Measurements from ENCODE around the gene ELAVL2.

ELAVL2 gene

GRCh38 chr9:23771746-23772384 lies 54.2 kb downstream of the ELAVL2 start:
- no peaks in the 10 kb centered on the region for H3K36me3 ChIP-seq (replicated peaks in 1 of 2; ENCODE audit: control insufficient read depth in 2 of 2, insufficient read depth in 2 of 2, low read length in 2 of 2)
- H3K14ac ChIP-seq (ENCODE audit: low read length) = no peak overlapping the region
- no peak overlapping the region for H3K4me3 ChIP-seq (ENCODE audit: low read length in 2 of 2)
- H2BK5ac ChIP-seq (ENCODE audit: low read length) = no peak overlapping the region
- H3K27ac ChIP-seq (replicated peaks; ENCODE audit: low read length) = no peak overlapping the region
- no peaks in the 10 kb centered on the region for H3K79me1 ChIP-seq (ENCODE audit: low read depth, low read length)
- H3K27me3 ChIP-seq (ENCODE audit: control insufficient read depth in 3 of 3, insufficient read depth in 3 of 3, low read depth in 1 of 3, low read length in 3 of 3) = no peaks in the 10 kb centered on the region
- H2BK15ac ChIP-seq (ENCODE audit: low read length) = no peak overlapping the region
- no peak overlapping the region for H3K23ac ChIP-seq (ENCODE audit: low read depth, low read length, poor library complexity)
- H3K18ac ChIP-seq (ENCODE audit: low read length) = no peak overlapping the region
- no peak overlapping the region for H2AK5ac ChIP-seq (ENCODE audit: low read depth, low read length)
- H3K9ac ChIP-seq (ENCODE audit: low read depth, low read length, poor library complexity) = no peak overlapping the region
- no peak overlapping the region for H3K4ac ChIP-seq (ENCODE audit: low read length)
- H2BK12ac ChIP-seq (ENCODE audit: low read length) = no peak overlapping the region
- peaks cover 0 to 4% of the 10 kb centered on the region in 2 donors for H3K4me1 ChIP-seq (ENCODE audit: control insufficient read depth in 2 of 2, insufficient read depth in 1 of 2, low read depth in 1 of 2, low read length in 2 of 2)
- no peak overlapping the region for H4K8ac ChIP-seq (ENCODE audit: low read depth, low read length)
- H4K91ac ChIP-seq (ENCODE audit: low read depth, low read length, poor library complexity) = no peak overlapping the region
- peaks cover 0 to 7% of the 10 kb centered on the region in 2 donors for H3K9me3 ChIP-seq (replicated peaks in 1 of 2; ENCODE audit: control insufficient read depth in 2 of 2, insufficient read depth in 1 of 2, low read depth in 1 of 2, low read length in 2 of 2)
- H2AFZ ChIP-seq (ENCODE audit: low read length) = no peak overlapping the region
- H3K4me2 ChIP-seq (ENCODE audit: insufficient read depth, low read length, poor library complexity, severe bottlenecking) = no peak overlapping the region
- DNase-seq (ENCODE audit: low spot score) = no peak
- H2BK120ac ChIP-seq (ENCODE audit: low read depth, low read length) = no peak overlapping the region

GRCh38 chr9:23769307-23769935 lies 56.6 kb downstream of the ELAVL2 start:
- Histone ChIP-seq H3K4ac (ENCODE audit: low read length) (no peak overlapping the region), H3K27me3 (ENCODE audit: control insufficient read depth in 3 of 3, insufficient read depth in 3 of 3, low read depth in 1 of 3, low read length in 3 of 3) (no peaks in the 10 kb centered on the region), H3K9ac (ENCODE audit: low read depth, low read length, poor library complexity) (no peak overlapping the region), H2AK5ac (ENCODE audit: low read depth, low read length) (no peak overlapping the region), H2BK120ac (ENCODE audit: low read depth, low read length) (no peak overlapping the region), H4K91ac (ENCODE audit: low read depth, low read length, poor library complexity) (no peak overlapping the region), H3K23ac (ENCODE audit: low read depth, low read length, poor library complexity) (no peak overlapping the region), H3K27ac (replicated peaks; ENCODE audit: low read length) (no peak overlapping the region), H3K4me2 (ENCODE audit: insufficient read depth, low read length, poor library complexity, severe bottlenecking) (no peak overlapping the region), H3K4me3 (ENCODE audit: low read length in 2 of 2) (no peak overlapping the region), H3K79me1 (ENCODE audit: low read depth, low read length) (no peaks in the 10 kb centered on the region), H2BK5ac (ENCODE audit: low read length) (no peak overlapping the region), H2AFZ (ENCODE audit: low read length) (no peak overlapping the region), H3K18ac (ENCODE audit: low read length) (no peak overlapping the region), H3K36me3 (replicated peaks in 1 of 2; ENCODE audit: control insufficient read depth in 2 of 2, insufficient read depth in 2 of 2, low read length in 2 of 2) (no peaks in the 10 kb centered on the region), H3K4me1 (ENCODE audit: control insufficient read depth in 2 of 2, insufficient read depth in 1 of 2, low read depth in 1 of 2, low read length in 2 of 2) (peaks cover 0 to 2% of the 10 kb centered on the region in 2 donors), H2BK15ac (ENCODE audit: low read length) (no peak overlapping the region), H2BK12ac (ENCODE audit: low read length) (no peak overlapping the region), H3K14ac (ENCODE audit: low read length) (no peak overlapping the region), H3K9me3 (replicated peaks in 1 of 2; ENCODE audit: control insufficient read depth in 2 of 2, insufficient read depth in 1 of 2, low read depth in 1 of 2, low read length in 2 of 2) (peaks cover 0 to 4% of the 10 kb centered on the region in 2 donors), H4K8ac (ENCODE audit: low read depth, low read length) (no peak overlapping the region)
- DNase-seq (ENCODE audit: low spot score) = no peak
- WGBS, 2 donors (ENCODE audit: extremely low coverage in 2 of 2, insufficient read length in 2 of 2, insufficient replicate concordance in 1 of 2) = no CpG with 5 or more reads among the region's 7 CpGs

GRCh38 chr9:23768861-23769260 lies 57.2 kb downstream of the ELAVL2 start:
- Histone ChIP-seq H2BK5ac (ENCODE audit: low read length) (no peak overlapping the region), H3K9me3 (replicated peaks in 1 of 2; ENCODE audit: control insufficient read depth in 2 of 2, insufficient read depth in 1 of 2, low read depth in 1 of 2, low read length in 2 of 2) (peaks cover 0 to 4% of the 10 kb centered on the region in 2 donors), H3K27ac (replicated peaks; ENCODE audit: low read length) (no peak overlapping the region), H2BK120ac (ENCODE audit: low read depth, low read length) (no peak overlapping the region), H2AK5ac (ENCODE audit: low read depth, low read length) (no peak overlapping the region), H3K79me1 (ENCODE audit: low read depth, low read length) (no peaks in the 10 kb centered on the region), H3K4me1 (ENCODE audit: control insufficient read depth in 2 of 2, insufficient read depth in 1 of 2, low read depth in 1 of 2, low read length in 2 of 2) (peaks cover 0 to 4% of the 10 kb centered on the region in 2 donors), H2BK15ac (ENCODE audit: low read length) (no peak overlapping the region), H2BK12ac (ENCODE audit: low read length) (no peak overlapping the region), H3K4me3 (ENCODE audit: low read length in 2 of 2) (no peak overlapping the region), H4K8ac (ENCODE audit: low read depth, low read length) (no peak overlapping the region), H3K27me3 (ENCODE audit: control insufficient read depth in 3 of 3, insufficient read depth in 3 of 3, low read depth in 1 of 3, low read length in 3 of 3) (no peaks in the 10 kb centered on the region), H3K4ac (ENCODE audit: low read length) (no peak overlapping the region), H3K4me2 (ENCODE audit: insufficient read depth, low read length, poor library complexity, severe bottlenecking) (no peak overlapping the region), H3K9ac (ENCODE audit: low read depth, low read length, poor library complexity) (no peak overlapping the region), H3K18ac (ENCODE audit: low read length) (no peak overlapping the region), H3K14ac (ENCODE audit: low read length) (no peak overlapping the region), H4K91ac (ENCODE audit: low read depth, low read length, poor library complexity) (no peak overlapping the region), H3K23ac (ENCODE audit: low read depth, low read length, poor library complexity) (no peak overlapping the region), H3K36me3 (replicated peaks in 1 of 2; ENCODE audit: control insufficient read depth in 2 of 2, insufficient read depth in 2 of 2, low read length in 2 of 2) (no peaks in the 10 kb centered on the region), H2AFZ (ENCODE audit: low read length) (no peak overlapping the region)
- DNase-seq (ENCODE audit: low spot score) = no peak
- whole genome bisulfite sequencing, 2 donors (ENCODE audit: extremely low coverage in 2 of 2, insufficient read length in 2 of 2, insufficient replicate concordance in 1 of 2) = no CpG with 5 or more reads among the region's 2 CpGs

- no peak overlapping the region for H3K4ac ChIP-seq (ENCODE audit: low read length)
- H2BK120ac ChIP-seq (ENCODE audit: low read depth, low read length) = no peak overlapping the region
- H4K8ac ChIP-seq (ENCODE audit: low read depth, low read length) = no peak overlapping the region
- H2AK5ac ChIP-seq (ENCODE audit: low read depth, low read length) = no peak overlapping the region
- H3K9me3 ChIP-seq (replicated peaks in 1 of 2; ENCODE audit: control insufficient read depth in 2 of 2, insufficient read depth in 1 of 2, low read depth in 1 of 2, low read length in 2 of 2) = peaks cover 0 to 4% of the 10 kb centered on the region in 2 donors
- no peaks in the 10 kb centered on the region for H3K79me1 ChIP-seq (ENCODE audit: low read depth, low read length)
- H3K18ac ChIP-seq (ENCODE audit: low read length) = no peak overlapping the region
- no peak overlapping the region for H3K23ac ChIP-seq (ENCODE audit: low read depth, low read length, poor library complexity)
- no CpG with 5 or more reads among the region's 2 CpGs for WGBS, 2 donors (ENCODE audit: extremely low coverage in 2 of 2, insufficient read length in 2 of 2, insufficient replicate concordance in 1 of 2)
- no peak overlapping the region for H3K4me2 ChIP-seq (ENCODE audit: insufficient read depth, low read length, poor library complexity, severe bottlenecking)
- H3K4me1 ChIP-seq (ENCODE audit: control insufficient read depth in 2 of 2, insufficient read depth in 1 of 2, low read depth in 1 of 2, low read length in 2 of 2) = peaks cover 0 to 4% of the 10 kb centered on the region in 2 donors
- H3K27ac ChIP-seq (replicated peaks; ENCODE audit: low read length) = no peak overlapping the region
- no peaks in the 10 kb centered on the region for H3K27me3 ChIP-seq (ENCODE audit: control insufficient read depth in 3 of 3, insufficient read depth in 3 of 3, low read depth in 1 of 3, low read length in 3 of 3)
- H3K36me3 ChIP-seq (replicated peaks in 1 of 2; ENCODE audit: control insufficient read depth in 2 of 2, insufficient read depth in 2 of 2, low read length in 2 of 2) = peaks cover 0 to 5% of the 10 kb centered on the region in 2 donors
- no peak overlapping the region for H2AFZ ChIP-seq (ENCODE audit: low read length)
- no peak overlapping the region for H2BK12ac ChIP-seq (ENCODE audit: low read length)
- no peak overlapping the region for H2BK15ac ChIP-seq (ENCODE audit: low read length)
- no peak overlapping the region for H3K14ac ChIP-seq (ENCODE audit: low read length)
- no peak overlapping the region for H3K4me3 ChIP-seq (ENCODE audit: low read length in 2 of 2)
- DNase-seq (ENCODE audit: low spot score) = no peak
- no peak overlapping the region for H4K91ac ChIP-seq (ENCODE audit: low read depth, low read length, poor library complexity)
- H3K9ac ChIP-seq (ENCODE audit: low read depth, low read length, poor library complexity) = no peak overlapping the region
- no peak overlapping the region for H2BK5ac ChIP-seq (ENCODE audit: low read length)
These were observed 59.4 kb downstream of the ELAVL2 start for GRCh38 chr9:23766613-23767012.
